ENCODE data around the gene MSI2.

The MSI2 gene

DNA sequence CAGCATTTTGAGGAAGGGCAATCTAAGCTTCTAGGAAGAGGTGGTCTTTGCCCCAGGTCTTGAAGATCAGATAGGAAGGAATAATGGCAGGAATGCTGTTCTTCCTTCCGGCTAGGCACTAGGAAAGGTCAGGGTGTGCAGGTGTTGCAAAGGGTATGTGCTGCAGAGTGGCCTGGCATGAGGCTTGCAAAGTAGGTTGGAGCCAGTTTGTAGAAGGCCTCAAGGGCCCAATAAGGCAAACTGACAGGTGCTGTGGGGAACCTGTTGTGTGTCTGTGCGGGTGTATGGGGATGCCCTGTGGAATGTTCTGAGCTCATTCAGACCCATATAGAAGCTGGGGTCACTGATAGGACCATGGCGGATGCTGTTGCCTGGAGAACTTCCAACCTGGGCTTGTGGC, 12.7 kb downstream of the MSI2 start:
- TF ChIP-seq, protein P1, sequence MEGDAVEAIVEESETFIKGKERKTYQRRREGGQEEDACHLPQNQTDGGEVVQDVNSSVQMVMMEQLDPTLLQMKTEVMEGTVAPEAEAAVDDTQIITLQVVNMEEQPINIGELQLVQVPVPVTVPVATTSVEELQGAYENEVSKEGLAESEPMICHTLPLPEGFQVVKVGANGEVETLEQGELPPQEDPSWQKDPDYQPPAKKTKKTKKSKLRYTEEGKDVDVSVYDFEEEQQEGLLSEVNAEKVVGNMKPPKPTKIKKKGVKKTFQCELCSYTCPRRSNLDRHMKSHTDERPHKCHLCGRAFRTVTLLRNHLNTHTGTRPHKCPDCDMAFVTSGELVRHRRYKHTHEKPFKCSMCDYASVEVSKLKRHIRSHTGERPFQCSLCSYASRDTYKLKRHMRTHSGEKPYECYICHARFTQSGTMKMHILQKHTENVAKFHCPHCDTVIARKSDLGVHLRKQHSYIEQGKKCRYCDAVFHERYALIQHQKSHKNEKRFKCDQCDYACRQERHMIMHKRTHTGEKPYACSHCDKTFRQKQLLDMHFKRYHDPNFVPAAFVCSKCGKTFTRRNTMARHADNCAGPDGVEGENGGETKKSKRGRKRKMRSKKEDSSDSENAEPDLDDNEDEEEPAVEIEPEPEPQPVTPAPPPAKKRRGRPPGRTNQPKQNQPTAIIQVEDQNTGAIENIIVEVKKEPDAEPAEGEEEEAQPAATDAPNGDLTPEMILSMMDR (IDR thresholded peaks at IDR 0.05; ENCODE audit: insufficient read depth, low read depth, low read length, missing control alignments): no peak
- DNase-seq (ENCODE audit: low read depth): no peak
- H3K4me3 ChIP-seq (ENCODE audit: low read length): no peak overlapping the region

DNA sequence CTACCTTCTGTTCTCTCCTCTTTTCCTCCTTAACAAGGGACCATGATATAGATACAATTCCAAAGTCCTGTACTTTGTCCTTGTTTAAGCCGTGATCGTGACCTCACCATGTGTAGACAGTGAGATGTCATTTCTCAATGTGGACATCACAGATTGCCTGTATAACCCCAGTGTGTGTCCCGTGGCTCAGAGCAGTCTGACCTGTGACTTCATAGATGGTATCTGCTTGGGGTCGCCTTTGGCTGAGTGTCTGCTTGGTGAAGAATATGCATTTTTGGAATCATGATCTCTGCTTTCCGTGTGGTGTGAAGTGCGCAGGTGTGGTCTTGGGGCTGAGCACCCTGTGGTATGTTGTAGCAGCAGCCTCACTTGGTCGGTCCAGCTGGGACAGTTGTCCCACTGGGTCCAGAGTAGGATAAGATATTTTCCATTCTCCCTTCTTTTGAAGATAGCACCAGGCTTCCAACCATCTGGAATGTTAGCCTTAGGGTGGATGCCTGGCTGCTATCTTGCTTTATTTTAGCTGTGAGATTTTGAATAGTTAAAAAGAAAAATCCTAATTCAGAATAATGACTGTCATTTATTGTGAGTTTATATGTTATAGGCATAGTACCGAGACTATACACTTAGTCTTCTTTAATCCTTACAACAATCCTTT, 13.4 kb downstream of the MSI2 start:
- no peak for DNase-seq (ENCODE audit: low read depth)
- H3K4me3 ChIP-seq (ENCODE audit: low read length): no peak overlapping the region
- TF ChIP-seq, protein P1 (IDR thresholded peaks at IDR 0.05; ENCODE audit: insufficient read depth, low read depth, low read length, missing control alignments): no peak

DNA sequence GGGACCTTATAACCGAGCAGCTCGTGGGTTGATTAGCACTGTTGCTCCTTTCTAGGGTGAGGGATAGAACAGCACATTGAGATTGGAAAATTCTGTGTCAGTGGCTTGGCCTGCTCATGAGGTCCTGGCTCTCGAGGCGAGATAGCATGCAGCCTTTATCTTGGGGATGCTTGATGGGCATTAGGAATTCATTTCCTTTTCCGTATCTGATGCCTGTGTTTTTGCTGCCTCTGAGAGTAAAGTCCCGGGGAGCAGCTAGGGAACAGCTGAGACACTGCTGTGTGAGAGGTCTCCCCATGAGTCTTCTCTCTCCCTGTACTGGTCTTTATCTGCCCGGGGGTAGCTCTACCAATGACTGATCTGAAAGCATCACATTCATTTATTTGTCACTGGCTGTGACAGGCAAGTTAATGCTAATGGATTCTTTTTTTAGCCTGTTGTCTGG, 14.5 kb downstream of the MSI2 start:
- no peak for DNase-seq (ENCODE audit: low read depth)
- no peak overlapping the region for H3K4me3 ChIP-seq (ENCODE audit: low read length)
- TF ChIP-seq, protein P1 (IDR thresholded peaks at IDR 0.05; ENCODE audit: insufficient read depth, low read depth, low read length, missing control alignments): no peak

DNA sequence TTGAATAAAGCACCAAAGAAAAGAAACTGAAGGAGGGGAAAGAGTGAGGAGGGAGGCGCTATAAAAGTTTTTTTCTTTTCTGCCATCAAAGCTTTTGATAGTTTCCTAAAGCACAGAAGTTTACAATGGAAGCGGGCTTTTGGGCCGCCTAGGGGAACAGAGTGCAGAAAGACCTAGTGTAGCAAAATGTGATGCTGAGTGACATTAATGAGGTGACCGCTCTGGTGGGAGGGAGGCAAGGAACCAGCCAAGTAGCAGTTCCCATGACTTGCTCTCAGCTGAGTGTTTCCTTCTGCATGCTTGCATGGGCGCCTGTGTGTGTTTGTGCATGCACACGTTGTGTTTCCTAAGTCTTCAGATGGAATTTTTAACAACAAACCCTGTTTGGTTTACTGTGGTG, 15.5 kb downstream of the MSI2 start:
- TF ChIP-seq, protein P1 (IDR thresholded peaks at IDR 0.05; ENCODE audit: insufficient read depth, low read depth, low read length, missing control alignments): no peak
- DNase-seq (ENCODE audit: low read depth): no peak
- H3K4me3 ChIP-seq (ENCODE audit: low read length): no peak overlapping the region

DNA sequence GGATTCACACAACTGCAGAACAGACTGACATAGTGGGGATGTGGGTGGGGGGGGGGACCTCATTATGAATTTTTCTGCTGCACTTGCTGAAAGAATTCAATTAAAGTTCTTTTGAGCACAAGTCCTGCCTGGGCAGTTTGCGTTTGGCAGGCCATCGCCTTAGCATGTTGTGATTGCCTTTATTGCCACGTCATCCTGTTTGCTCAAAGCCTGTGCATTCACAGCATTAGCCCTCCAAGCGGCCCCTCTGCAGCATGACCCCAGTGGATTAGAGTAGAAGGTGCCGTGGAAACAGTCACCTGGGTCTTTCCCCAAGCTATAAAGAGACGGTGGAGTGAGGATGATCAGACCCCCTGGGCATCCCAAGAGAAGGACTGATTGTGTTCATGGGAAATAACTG, 17.2 kb downstream of the MSI2 start:
- DNase-seq (ENCODE audit: low read depth): peak; percentile 59
- TF ChIP-seq, protein P1 (IDR thresholded peaks at IDR 0.05; ENCODE audit: insufficient read depth, low read depth, low read length, missing control alignments): no peak
- no peak overlapping the region for H3K4me3 ChIP-seq (ENCODE audit: low read length)

DNA sequence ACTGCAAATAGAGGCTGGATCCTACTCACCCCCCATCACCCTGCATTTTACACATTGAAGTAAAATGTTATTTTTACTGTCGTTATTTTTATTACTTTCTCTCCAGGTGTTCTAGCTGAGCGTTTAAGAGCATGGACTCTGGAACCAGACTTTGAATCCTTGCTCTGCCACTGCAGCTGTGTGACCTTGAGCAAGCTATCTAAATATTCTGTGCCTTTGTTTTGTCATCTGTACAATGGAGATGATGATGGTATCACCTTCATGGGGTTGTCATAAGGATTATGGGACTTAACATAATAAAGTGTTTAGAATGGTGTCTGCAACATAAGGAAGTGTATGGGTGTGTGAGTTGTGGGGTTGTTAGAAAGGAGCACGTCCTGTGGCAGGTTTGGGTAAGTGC, 17.8 kb downstream of the MSI2 start:
- no peak overlapping the region for H3K4me3 ChIP-seq (ENCODE audit: low read length)
- TF ChIP-seq, protein P1 (IDR thresholded peaks at IDR 0.05; ENCODE audit: insufficient read depth, low read depth, low read length, missing control alignments): no peak

More for the DNA sequence above, 17.8 kb downstream of the MSI2 start:
- DNase-seq (ENCODE audit: low read depth): no peak

All from epithelial cell of esophagus (primary cell).